Ishikawa (cell line): ENCODE results near the gene TMEM119.

Experiments used
- CEBPB ChIP-seq: IDR thresholded peaks from 2 replicates; pipeline ENCODE4 v1.6.1; 2012
- CREB1 ChIP-seq: IDR thresholded peaks from 2 replicates; pipeline ENCODE4 v1.6.1; 2012; ENCODE audit warnings: low read depth
- EGR1 ChIP-seq: IDR thresholded peaks from 2 replicates; pipeline ENCODE4 v1.6.1; 2012
- EP300 ChIP-seq: IDR thresholded peaks from 2 replicates; pipeline ENCODE4 v1.6.1; 2012; ENCODE audit warnings: borderline replicate concordance
- FOXM1 ChIP-seq: IDR thresholded peaks from 2 replicates; pipeline ENCODE4 v1.6.1; 2012; ENCODE audit warnings: low read depth, borderline replicate concordance
- NFIC ChIP-seq: IDR thresholded peaks from 2 replicates; pipeline ENCODE4 v1.6.1; 2012
- RAD21 ChIP-seq: IDR thresholded peaks from 2 replicates; pipeline ENCODE4 v1.6.1; 2012; ENCODE audit warnings: low read depth
- REST ChIP-seq: IDR thresholded peaks from 2 replicates; pipeline ENCODE4 v1.6.1; 2012; ENCODE audit warnings: low read depth, mild to moderate bottlenecking
- TAF1 ChIP-seq: IDR thresholded peaks from 2 replicates; pipeline ENCODE4 v1.6.1; 2012; ENCODE audit warnings: low read depth, mild to moderate bottlenecking
- TCF12 ChIP-seq: IDR thresholded peaks from 2 replicates; pipeline ENCODE4 v1.6.1; 2012; ENCODE audit warnings: low read depth
- TEAD4 ChIP-seq: IDR thresholded peaks from 2 replicates; pipeline ENCODE4 v1.6.1; 2012
- YY1 ChIP-seq: IDR thresholded peaks from 2 replicates; pipeline ENCODE4 v1.6.1; 2012; ENCODE audit warnings: low read depth
- ZBTB7A ChIP-seq: IDR thresholded peaks from 2 replicates; pipeline ENCODE4 v1.6.1; 2012; ENCODE audit warnings: low read depth
- TF ChIP-seq, protein P1 (sequence below): IDR thresholded peaks from 2 replicates; pipeline ENCODE4 v1.6.1; 2012
- TF ChIP-seq, protein P2 (sequence below): IDR thresholded peaks from 2 replicates; pipeline ENCODE4 v1.6.1; 2012

Gene TMEM119

GRCh38 chr12:108605690-108606406 lies 8.0 kb upstream of the TMEM119 start:
- TF ChIP-seq TCF12 (no peak), EGR1 (no peak), EP300 (no peak), CREB1 (no peak), REST (no peak), YY1 (no peak)
- TF ChIP-seq, protein P1, sequence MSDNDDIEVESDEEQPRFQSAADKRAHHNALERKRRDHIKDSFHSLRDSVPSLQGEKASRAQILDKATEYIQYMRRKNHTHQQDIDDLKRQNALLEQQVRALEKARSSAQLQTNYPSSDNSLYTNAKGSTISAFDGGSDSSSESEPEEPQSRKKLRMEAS = no peak
- TF ChIP-seq, protein P2, sequence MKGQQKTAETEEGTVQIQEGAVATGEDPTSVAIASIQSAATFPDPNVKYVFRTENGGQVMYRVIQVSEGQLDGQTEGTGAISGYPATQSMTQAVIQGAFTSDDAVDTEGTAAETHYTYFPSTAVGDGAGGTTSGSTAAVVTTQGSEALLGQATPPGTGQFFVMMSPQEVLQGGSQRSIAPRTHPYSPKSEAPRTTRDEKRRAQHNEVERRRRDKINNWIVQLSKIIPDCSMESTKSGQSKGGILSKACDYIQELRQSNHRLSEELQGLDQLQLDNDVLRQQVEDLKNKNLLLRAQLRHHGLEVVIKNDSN = no peak

DNA sequence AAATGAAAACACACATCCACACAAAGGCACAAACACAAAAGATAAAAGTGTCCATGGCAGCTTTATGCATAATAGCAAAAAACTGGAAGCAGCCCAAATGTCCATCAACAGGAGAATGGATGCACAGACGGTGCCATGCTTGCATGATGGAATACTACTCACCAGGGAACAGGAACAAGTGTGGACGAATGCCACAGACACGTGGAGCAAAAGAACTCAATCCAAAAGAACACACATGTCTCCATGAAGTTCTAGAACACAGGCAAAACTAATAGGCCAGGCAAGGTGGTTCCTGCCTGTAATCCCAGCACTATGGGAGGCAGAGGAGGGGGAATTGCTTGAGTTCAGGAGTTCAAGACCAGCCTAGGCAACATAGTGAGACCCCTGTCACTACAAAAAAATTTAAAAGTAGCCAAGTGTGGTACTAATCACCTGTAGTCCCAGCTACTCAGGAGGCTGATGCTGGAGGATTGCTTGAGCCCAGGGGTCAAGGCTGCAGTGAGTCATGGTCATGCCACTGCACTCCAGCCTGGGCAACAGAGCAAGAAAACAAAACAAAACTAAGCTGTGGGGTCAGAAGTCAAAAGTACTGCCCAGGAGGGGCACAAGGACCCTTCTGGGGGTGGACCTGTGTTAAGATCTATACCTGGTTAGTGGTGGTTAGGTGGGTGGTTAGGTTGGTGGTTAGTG lies 7.3 kb upstream of the TMEM119 start:
- TF ChIP-seq ZBTB7A (no peak), NFIC (no peak), TAF1 (no peak), EP300 (no peak), FOXM1 (no peak), EGR1 (no peak), TEAD4 (no peak), CEBPB (no peak), YY1 (no peak), REST (no peak)

GRCh38 chr12:108604208-108604941 lies 6.5 kb upstream of the TMEM119 start:
- TF ChIP-seq, protein P2 = no peak
- TF ChIP-seq REST = no peak
- TF ChIP-seq EP300 = no peak
- no peak for TF ChIP-seq CREB1
- TF ChIP-seq YY1 = no peak
- TF ChIP-seq ZBTB7A = no peak
- no peak for TF ChIP-seq CEBPB
- TF ChIP-seq FOXM1 = no peak
- TF ChIP-seq, protein P1 = no peak
- no peak for TF ChIP-seq RAD21
- no peak for TF ChIP-seq TCF12
- TF ChIP-seq EGR1 = no peak
- no peak for TF ChIP-seq TEAD4
- TF ChIP-seq TAF1 = no peak

GRCh38 chr12:108603743-108604142 lies 5.9 kb upstream of the TMEM119 start:
- TF ChIP-seq EP300 (no peak), EGR1 (no peak), TEAD4 (no peak), YY1 (no peak), CREB1 (no peak), REST (no peak), NFIC (no peak), TAF1 (no peak), FOXM1 (no peak), TCF12 (no peak), CEBPB (no peak), RAD21 (no peak), ZBTB7A (no peak)
- TF ChIP-seq, protein P2 = no peak
- TF ChIP-seq, protein P1 = no peak
